WERI-Rb-1 (cell line): ENCODE results near the gene S100A6.

ENCODE experiments used
- DNase-seq: peaks from one replicate; pipeline ENCODE4 v3.0.0-alpha.2; 2020
- H3K27ac ChIP-seq: fragments of 250-450 bp; sonication (Bioruptor Pico); 2 replicates; pipeline ENCODE4 v1.5.1; 2020; ENCODE audit warnings: mild to moderate bottlenecking, moderate library complexity
- H3K27me3 ChIP-seq: fragments of 250-450 bp; sonication (Bioruptor Pico); 2 replicates; pipeline ENCODE4 v1.5.1; 2021; ENCODE audit warnings: mild to moderate bottlenecking, low read depth, moderate library complexity; ENCODE audit not compliant: insufficient read depth, severe bottlenecking
- H3K36me3 ChIP-seq: fragments of 250-450 bp; sonication (Bioruptor Pico); 2 replicates; pipeline ENCODE4 v1.5.1; 2020; ENCODE audit warnings: mild to moderate bottlenecking, moderate library complexity
- H3K4me3 ChIP-seq: 2 replicates; pipeline ENCODE4 v1.5.1; 2011; ENCODE audit warnings: low read depth, mild to moderate bottlenecking, control low read depth, low read length
- H3K9me3 ChIP-seq: fragments of 250-450 bp; sonication (Bioruptor Pico); 2 replicates; pipeline ENCODE4 v1.5.1; 2021; ENCODE audit warnings: mild to moderate bottlenecking, moderate library complexity; ENCODE audit not compliant: severe bottlenecking
- TF ChIP-seq, protein P1 (sequence below): IDR thresholded peaks from 2 replicates; pipeline ENCODE4 v1.5.1; 2011; ENCODE audit warnings: low read depth, mild to moderate bottlenecking, control low read depth, inconsistent platforms, low read length

Gene S100A6

DNA sequence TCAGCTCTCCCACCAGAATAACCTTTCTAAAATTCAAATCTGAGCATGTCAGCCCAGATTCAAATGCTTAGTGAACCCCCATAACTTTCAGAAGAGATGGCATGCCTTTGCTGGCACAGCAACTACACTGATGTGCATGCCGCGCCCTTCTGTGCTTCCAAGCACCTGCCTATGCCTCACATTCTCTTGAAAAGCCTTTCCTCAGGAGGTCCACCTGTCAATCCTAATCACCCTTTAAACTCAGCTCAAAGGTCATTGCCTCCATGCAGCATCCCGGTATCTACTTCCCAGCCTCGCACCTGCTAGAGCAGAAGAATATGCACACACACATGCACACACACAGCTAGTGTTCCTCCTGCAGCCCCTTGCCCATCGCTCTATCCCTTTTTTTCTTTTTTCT is 35.1 kb upstream of the S100A6 start:
- H3K9me3 ChIP-seq = peaks cover 11% of the 10 kb centered on the region
- DNase-seq = peak; percentile 19
- H3K36me3 ChIP-seq = no peaks in the 10 kb centered on the region
- H3K27ac ChIP-seq = no peak overlapping the region
- TF ChIP-seq, protein P1, sequence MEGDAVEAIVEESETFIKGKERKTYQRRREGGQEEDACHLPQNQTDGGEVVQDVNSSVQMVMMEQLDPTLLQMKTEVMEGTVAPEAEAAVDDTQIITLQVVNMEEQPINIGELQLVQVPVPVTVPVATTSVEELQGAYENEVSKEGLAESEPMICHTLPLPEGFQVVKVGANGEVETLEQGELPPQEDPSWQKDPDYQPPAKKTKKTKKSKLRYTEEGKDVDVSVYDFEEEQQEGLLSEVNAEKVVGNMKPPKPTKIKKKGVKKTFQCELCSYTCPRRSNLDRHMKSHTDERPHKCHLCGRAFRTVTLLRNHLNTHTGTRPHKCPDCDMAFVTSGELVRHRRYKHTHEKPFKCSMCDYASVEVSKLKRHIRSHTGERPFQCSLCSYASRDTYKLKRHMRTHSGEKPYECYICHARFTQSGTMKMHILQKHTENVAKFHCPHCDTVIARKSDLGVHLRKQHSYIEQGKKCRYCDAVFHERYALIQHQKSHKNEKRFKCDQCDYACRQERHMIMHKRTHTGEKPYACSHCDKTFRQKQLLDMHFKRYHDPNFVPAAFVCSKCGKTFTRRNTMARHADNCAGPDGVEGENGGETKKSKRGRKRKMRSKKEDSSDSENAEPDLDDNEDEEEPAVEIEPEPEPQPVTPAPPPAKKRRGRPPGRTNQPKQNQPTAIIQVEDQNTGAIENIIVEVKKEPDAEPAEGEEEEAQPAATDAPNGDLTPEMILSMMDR = no peak
- H3K27me3 ChIP-seq = no peaks in the 10 kb centered on the region
- H3K4me3 ChIP-seq = no peak overlapping the region

DNA sequence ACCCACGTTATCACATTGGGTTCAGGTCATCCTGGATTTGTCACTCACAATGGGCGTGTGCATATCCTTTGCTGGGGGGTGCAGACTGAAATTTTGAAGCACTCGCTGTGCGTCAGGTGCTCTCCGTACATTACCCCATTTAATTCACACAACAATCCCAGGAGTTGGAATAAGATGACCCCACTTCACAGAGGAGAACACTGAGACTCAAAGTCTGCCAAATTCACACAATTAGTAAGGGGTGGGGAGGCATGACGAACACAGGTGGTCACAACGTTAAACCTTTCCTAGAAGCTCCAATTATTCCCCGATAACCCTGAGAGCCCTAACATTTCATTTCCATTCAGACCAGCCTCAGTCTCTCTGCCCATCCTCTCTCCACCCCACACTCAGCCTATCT is 33.7 kb upstream of the S100A6 start:
- TF ChIP-seq, protein P1 = no peak
- H3K36me3 ChIP-seq = no peaks in the 10 kb centered on the region
- no peaks in the 10 kb centered on the region for H3K27me3 ChIP-seq
- peak overlapping the region; percentile 94 for H3K27ac ChIP-seq
- no peak overlapping the region for H3K4me3 ChIP-seq
- H3K9me3 ChIP-seq = peaks cover 4% of the 10 kb centered on the region
- DNase-seq = no peak

DNA sequence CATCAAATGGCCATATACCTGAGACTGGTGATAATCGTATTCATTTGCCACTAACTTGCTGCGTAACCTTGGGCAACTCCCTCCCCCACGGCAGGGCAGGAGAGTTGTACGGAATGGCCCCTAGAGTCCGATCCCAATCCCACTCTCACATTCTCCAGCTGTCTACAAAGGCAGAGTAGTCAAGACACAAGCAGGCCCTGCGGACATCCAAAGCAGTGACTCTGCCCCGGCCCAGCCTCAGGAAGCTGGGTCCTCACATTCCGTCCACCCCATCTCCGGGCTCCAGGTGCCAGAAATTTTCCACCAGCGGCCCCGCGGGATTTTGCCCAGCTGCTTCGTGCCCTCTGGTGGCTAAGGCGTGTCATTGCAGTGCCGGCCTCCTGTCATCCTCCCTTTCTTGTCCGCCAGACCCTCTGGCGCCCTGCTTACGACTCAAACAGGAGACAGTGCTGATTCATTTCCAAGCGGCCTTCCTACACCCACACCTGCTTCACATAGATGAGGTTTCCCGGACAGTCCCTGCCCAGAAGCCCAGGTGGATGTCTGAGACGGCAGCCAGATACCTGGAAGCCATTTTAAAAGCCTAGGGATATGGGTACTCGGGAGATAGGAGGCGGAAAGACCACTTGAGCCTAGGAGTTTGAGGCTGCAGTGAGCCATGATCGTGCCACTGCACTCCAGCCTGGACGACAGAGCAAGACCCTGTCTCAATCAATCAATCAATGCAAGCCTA is 32.7 kb upstream of the S100A6 start:
- H3K27me3 ChIP-seq = no peaks in the 10 kb centered on the region
- H3K4me3 ChIP-seq = peak overlapping the region; percentile 34
- DNase-seq = peak; percentile 99
- H3K36me3 ChIP-seq = no peaks in the 10 kb centered on the region
- H3K27ac ChIP-seq = peak overlapping the region; percentile 94
- TF ChIP-seq, protein P1 = peak; percentile 100
- no peaks in the 10 kb centered on the region for H3K9me3 ChIP-seq

GRCh38 chr1:153567621-153568366 is 32.0 kb upstream of the S100A6 start:
- Histone ChIP-seq H3K27ac (peak overlapping the region; percentile 94), H3K4me3 (peak overlapping the region; percentile 34), H3K9me3 (no peaks in the 10 kb centered on the region), H3K27me3 (no peaks in the 10 kb centered on the region), H3K36me3 (no peaks in the 10 kb centered on the region)
- peak; percentile 95 for DNase-seq
- TF ChIP-seq, protein P1 = no peak

- H3K4me3 ChIP-seq = no peak overlapping the region
- H3K36me3 ChIP-seq = no peaks in the 10 kb centered on the region
- peak; percentile 100 for DNase-seq
- no peaks in the 10 kb centered on the region for H3K9me3 ChIP-seq
- H3K27ac ChIP-seq = peak overlapping the region; percentile 94
- H3K27me3 ChIP-seq = no peaks in the 10 kb centered on the region
- TF ChIP-seq, protein P1 = no peak
Observed at GRCh38 chr1:153566414-153567371, 30.9 kb upstream of the S100A6 start.
